PFSK-1 (cell line): Measurements from ENCODE around the gene NUDT1.

Experiments used
- FOXP2 ChIP-seq: optimal IDR thresholded peaks from 2 replicates; pipeline ENCODE3; 2011; ENCODE audit warnings: borderline replicate concordance, control low read depth, inconsistent platforms; ENCODE audit not compliant: insufficient read depth; ENCODE audit errors: extremely low read length, extremely low read depth
- POLR2AphosphoS5 ChIP-seq: IDR thresholded peaks from 2 replicates; pipeline ENCODE4 v1.6.1; 2012; ENCODE audit warnings: low read depth, mild to moderate bottlenecking, control low read depth, low read length, moderate library complexity
- SIN3A ChIP-seq: IDR thresholded peaks from 2 replicates; pipeline ENCODE4 v1.6.1; 2012; ENCODE audit warnings: mild to moderate bottlenecking, low read length, moderate library complexity, borderline replicate concordance; ENCODE audit not compliant: insufficient read depth
- TAF1 ChIP-seq: IDR thresholded peaks from 2 replicates; pipeline ENCODE4 v1.6.1; 2012; ENCODE audit warnings: low read length, control low read depth, borderline replicate concordance; ENCODE audit not compliant: insufficient read depth
- TF ChIP-seq, protein P1 (sequence below), 2 experiments: IDR thresholded peaks; 2 replicates each; pipeline versions ENCODE4 v1.6.1 to v1.8.0; 2011 to 2012; ENCODE audit warnings: low read depth in 2 of 2, low read length in 2 of 2, control low read depth in 1 of 2, inconsistent platforms in 1 of 2, mild to moderate bottlenecking in 1 of 2, moderate library complexity in 1 of 2; ENCODE audit not compliant: insufficient read depth in 1 of 2

Gene NUDT1

DNA sequence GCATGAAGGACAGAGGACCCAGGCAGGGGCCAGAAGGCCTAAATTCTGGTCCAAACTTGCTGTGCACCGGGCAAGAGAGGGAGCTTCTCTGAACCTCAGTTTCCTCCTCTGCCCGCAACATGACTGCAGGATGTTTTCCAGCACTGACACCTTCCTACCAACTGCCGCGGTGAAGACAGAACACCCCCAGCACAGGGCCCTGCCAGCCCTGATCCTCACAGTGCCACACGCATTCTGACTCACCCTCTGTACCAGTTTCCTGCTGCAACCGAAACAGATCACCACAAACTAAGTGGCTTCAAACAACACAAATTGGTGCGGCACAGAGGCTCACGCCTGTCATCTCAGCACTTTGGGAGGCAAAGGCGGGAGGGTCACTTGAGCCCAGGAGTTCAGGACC is 27.4 kb upstream of the NUDT1 start:
- TF ChIP-seq FOXP2 (no peak), SIN3A (no peak), POLR2AphosphoS5 (no peak), TAF1 (no peak)
- TF ChIP-seq, protein P1, sequence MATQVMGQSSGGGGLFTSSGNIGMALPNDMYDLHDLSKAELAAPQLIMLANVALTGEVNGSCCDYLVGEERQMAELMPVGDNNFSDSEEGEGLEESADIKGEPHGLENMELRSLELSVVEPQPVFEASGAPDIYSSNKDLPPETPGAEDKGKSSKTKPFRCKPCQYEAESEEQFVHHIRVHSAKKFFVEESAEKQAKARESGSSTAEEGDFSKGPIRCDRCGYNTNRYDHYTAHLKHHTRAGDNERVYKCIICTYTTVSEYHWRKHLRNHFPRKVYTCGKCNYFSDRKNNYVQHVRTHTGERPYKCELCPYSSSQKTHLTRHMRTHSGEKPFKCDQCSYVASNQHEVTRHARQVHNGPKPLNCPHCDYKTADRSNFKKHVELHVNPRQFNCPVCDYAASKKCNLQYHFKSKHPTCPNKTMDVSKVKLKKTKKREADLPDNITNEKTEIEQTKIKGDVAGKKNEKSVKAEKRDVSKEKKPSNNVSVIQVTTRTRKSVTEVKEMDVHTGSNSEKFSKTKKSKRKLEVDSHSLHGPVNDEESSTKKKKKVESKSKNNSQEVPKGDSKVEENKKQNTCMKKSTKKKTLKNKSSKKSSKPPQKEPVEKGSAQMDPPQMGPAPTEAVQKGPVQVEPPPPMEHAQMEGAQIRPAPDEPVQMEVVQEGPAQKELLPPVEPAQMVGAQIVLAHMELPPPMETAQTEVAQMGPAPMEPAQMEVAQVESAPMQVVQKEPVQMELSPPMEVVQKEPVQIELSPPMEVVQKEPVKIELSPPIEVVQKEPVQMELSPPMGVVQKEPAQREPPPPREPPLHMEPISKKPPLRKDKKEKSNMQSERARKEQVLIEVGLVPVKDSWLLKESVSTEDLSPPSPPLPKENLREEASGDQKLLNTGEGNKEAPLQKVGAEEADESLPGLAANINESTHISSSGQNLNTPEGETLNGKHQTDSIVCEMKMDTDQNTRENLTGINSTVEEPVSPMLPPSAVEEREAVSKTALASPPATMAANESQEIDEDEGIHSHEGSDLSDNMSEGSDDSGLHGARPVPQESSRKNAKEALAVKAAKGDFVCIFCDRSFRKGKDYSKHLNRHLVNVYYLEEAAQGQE (IDR thresholded peaks at IDR 0.05; ENCODE audit: insufficient read depth in 1 of 2, low read depth in 2 of 2, low read length in 2 of 2), result no peak

DNA sequence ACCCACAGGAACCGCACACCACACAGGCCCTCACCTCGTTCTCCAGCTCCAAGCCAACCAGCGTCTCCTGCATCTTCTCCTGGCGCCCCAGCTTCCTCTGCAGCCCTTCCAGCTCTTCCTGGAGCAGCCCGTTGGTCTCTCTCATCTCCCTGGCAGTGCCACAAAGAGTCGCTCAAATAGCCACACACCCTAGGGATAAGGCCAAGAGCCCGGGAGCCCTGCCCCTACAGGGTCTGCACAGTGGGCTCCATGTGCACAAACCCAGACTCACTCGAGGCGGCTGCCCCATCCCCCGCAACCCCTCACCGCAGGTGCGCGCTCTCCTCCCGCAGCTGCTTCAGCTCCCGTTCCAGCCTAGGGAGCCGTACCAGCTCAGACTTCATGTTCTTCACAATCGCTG is 26.2 kb upstream of the NUDT1 start:
- TF ChIP-seq TAF1, result no peak
- TF ChIP-seq FOXP2, result no peak
- TF ChIP-seq, protein P1 (IDR thresholded peaks at IDR 0.05; ENCODE audit: insufficient read depth in 1 of 2, low read depth in 2 of 2, low read length in 2 of 2), result no peak
- no peak for TF ChIP-seq SIN3A
- no peak for TF ChIP-seq POLR2AphosphoS5

DNA sequence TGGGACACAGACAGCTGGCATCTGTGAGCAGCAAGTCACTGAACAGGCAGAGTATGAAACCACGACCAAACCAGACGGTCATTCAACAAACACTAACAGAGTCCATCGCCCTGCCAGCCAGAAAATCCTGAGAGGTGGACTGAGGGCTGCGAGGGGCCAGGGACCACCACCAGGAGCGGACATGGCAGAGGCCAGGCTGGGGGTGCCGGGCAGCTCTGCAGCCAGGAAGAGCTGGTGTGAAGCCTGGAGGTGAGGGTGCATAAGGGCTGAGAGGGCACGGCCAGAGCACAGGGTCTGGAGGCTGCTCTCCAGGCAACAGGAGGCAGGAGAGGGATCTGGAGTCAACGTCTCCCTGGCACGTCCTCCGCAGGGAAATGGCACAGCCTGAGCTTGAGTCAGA is 24.8 kb upstream of the NUDT1 start:
- TF ChIP-seq POLR2AphosphoS5 (no peak), FOXP2 (no peak), SIN3A (no peak), TAF1 (no peak)
- TF ChIP-seq, protein P1 (IDR thresholded peaks at IDR 0.05; ENCODE audit: insufficient read depth in 1 of 2, low read depth in 2 of 2, low read length in 2 of 2), result no peak

DNA sequence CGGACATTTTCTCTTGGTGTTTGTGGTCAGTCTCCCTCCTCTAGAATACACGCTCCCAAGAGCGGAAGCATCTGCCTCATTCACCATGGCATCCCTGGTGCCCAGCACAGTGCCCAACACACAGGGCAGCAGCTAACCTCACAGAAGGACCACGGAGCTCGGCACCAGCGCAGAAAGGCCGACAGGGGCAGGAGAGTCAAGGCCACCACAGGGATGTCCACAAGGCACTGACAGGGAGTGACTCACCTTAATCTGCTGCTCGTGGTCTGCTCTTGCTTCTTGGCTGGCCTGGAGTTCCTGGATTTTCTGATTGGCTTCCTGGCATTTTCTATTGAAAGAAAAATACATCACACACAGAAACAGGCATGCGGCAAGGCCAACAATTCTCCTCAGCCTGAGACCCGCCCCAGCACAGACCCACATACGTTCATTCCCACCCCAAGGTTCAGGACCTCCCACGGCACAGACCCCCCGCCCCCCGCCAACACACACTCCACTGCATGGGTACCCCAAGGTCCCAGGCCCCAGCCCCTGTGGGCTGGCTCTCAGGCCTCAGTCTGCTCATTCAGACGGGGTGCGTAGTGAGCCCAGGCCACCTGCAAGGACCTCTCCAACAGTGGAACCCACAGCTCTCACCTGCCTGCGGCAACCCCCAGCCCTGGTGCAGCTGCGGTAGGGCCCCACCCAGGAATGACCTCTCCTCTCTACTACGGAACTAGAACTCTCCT is 24.1 kb upstream of the NUDT1 start:
- TF ChIP-seq SIN3A (no peak), POLR2AphosphoS5 (no peak), FOXP2 (no peak), TAF1 (no peak)
- TF ChIP-seq, protein P1 (IDR thresholded peaks at IDR 0.05; ENCODE audit: insufficient read depth in 1 of 2, low read depth in 2 of 2, low read length in 2 of 2), result no peak

DNA sequence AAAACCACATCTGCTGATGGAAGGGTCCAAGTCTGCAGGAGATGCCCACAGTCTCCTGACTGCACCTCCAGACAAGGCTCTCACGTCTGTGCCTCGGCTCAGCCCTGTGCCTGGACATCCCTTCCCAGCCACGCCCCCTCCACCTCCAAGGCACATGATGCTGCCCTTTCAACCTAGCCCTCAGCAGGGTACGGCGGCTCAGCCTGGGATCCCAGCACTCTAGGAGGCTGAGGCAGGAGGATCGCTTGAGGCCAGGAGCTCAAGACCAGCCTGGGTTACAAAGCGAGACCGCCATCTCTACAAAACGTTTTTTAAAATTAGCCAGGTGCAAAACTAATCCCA is 23.6 kb upstream of the NUDT1 start:
- TF ChIP-seq, protein P1 (IDR thresholded peaks at IDR 0.05; ENCODE audit: insufficient read depth in 1 of 2, low read depth in 2 of 2, low read length in 2 of 2), result no peak
- no peak for TF ChIP-seq SIN3A
- TF ChIP-seq POLR2AphosphoS5, result no peak
- TF ChIP-seq FOXP2, result no peak
- TF ChIP-seq TAF1, result no peak
